ENCODE measurements around the gene PGAP2. TPM values are rescaled to one million over a fixed set of nuclear protein-coding genes. Genes with fewer than 3 reads are reported as not detected.
A peak's percentile ranks its signal among the peaks of the same experiment; 100 is the strongest.
"Not testable (repeated sequence)": the region's sequence is repeated elsewhere in the genome, so short reads cannot be mapped to it uniquely, and the experiment has no call there.

The PGAP2 gene
- total and polyA plus RNA-seq, 2 experiments from 2014 or later = 39.3 to 43.2 TPM

- H3K4me2 ChIP-seq; H3K4me3 Mint-ChIP-seq; H3K9me3 Mint-ChIP-seq; H3K9me2 ChIP-seq (ENCODE audit: insufficient read depth); H3F3A ChIP-seq (replicated peaks; ENCODE audit: low read depth); H3K27me3 ChIP-seq (ENCODE audit: insufficient read depth); ATAC-seq; DNase-seq (ENCODE audit: low spot score); H3K79me2 ChIP-seq (replicated peaks; ENCODE audit: insufficient read depth); H4K20me1 ChIP-seq (replicated peaks; ENCODE audit: insufficient read depth); H3K27me3 Mint-ChIP-seq (ENCODE audit: insufficient read depth, low read depth, poor library complexity); H3K4me3 ChIP-seq; H3K4me1 ChIP-seq (ENCODE audit: insufficient read depth); H3K27ac ChIP-seq (ENCODE audit: low read depth); H3K4me1 Mint-ChIP-seq; H2AFZ ChIP-seq: not testable (repeated sequence)
- peaks cover 85% of the 10 kb centered on the region for H3K36me3 ChIP-seq (ENCODE audit: insufficient read depth)
- peak overlapping the region; percentile 52; the same call in 1 of the 2 replicates for H3K27ac Mint-ChIP-seq
- peaks cover 93% of the 10 kb centered on the region for H3K36me3 Mint-ChIP-seq (ENCODE audit: low read depth)
Measured at GRCh38 chr11:3766836-3767235, 41.5 kb upstream of the PGAP2 start.

- no peaks in the 10 kb centered on the region for H3K9me2 ChIP-seq (ENCODE audit: insufficient read depth)
- H3K4me3 ChIP-seq = no peak overlapping the region
- peaks cover 93% of the 10 kb centered on the region for H3K36me3 Mint-ChIP-seq (ENCODE audit: low read depth)
- H4K20me1 ChIP-seq (replicated peaks; ENCODE audit: insufficient read depth) = peaks cover 8% of the 10 kb centered on the region
- H3K27ac ChIP-seq (ENCODE audit: low read depth) = no peak overlapping the region
- H3F3A ChIP-seq (replicated peaks; ENCODE audit: low read depth) = 0 out of 2 replicates have a peak, but pooled peaks cover 9% of the 10 kb centered on the region
- peaks cover 3% of the 10 kb centered on the region; the same call in 1 of the 2 replicates for H3K79me2 ChIP-seq (replicated peaks; ENCODE audit: insufficient read depth)
- no peak for DNase-seq (ENCODE audit: low spot score)
- TF ChIP-seq POLR2AphosphoS5 (IDR thresholded peaks at IDR 0.05; ENCODE audit: low read depth) = no peak
- TF ChIP-seq EZH2phosphoT487 (IDR thresholded peaks at IDR 0.05; ENCODE audit: unreplicated experiment) = no peak
- no peak for ATAC-seq
- H3K36me3 ChIP-seq (ENCODE audit: insufficient read depth) = peaks cover 83% of the 10 kb centered on the region
- no peak overlapping the region for H3K27ac Mint-ChIP-seq
- no peaks in the 10 kb centered on the region for H3K9me3 Mint-ChIP-seq
- H3K4me1 ChIP-seq (ENCODE audit: insufficient read depth) = no peaks in the 10 kb centered on the region
- H3K27me3 ChIP-seq (ENCODE audit: insufficient read depth) = no peaks in the 10 kb centered on the region
- no peaks in the 10 kb centered on the region for H3K27me3 Mint-ChIP-seq (ENCODE audit: insufficient read depth, low read depth, poor library complexity)
- no peak overlapping the region for H2AFZ ChIP-seq
- no peak overlapping the region for H3K4me3 Mint-ChIP-seq
- H3K4me2 ChIP-seq = no peak overlapping the region
- H3K4me1 Mint-ChIP-seq = no peaks in the 10 kb centered on the region
Measured at GRCh38 chr11:3767536-3767935, 40.8 kb upstream of the PGAP2 start.

- peaks cover 83% of the 10 kb centered on the region for H3K36me3 Mint-ChIP-seq (ENCODE audit: low read depth)
- H3K27me3 Mint-ChIP-seq (ENCODE audit: insufficient read depth, low read depth, poor library complexity) = no peaks in the 10 kb centered on the region
- DNase-seq (ENCODE audit: low spot score) (no peak), ATAC-seq (no peak)
- H3K27ac Mint-ChIP-seq = no peak overlapping the region
- Histone ChIP-seq H3K4me1 (ENCODE audit: insufficient read depth) (no peaks in the 10 kb centered on the region), H3K79me2 (replicated peaks; ENCODE audit: insufficient read depth) (peaks cover 14% of the 10 kb centered on the region), H3K27ac (ENCODE audit: low read depth) (no peak overlapping the region), H3K4me2 (no peak overlapping the region), H2AFZ (no peak overlapping the region), H3K36me3 (ENCODE audit: insufficient read depth) (peaks cover 80% of the 10 kb centered on the region), H3K4me3 (no peak overlapping the region), H3K9me2 (ENCODE audit: insufficient read depth) (no peaks in the 10 kb centered on the region), H3K27me3 (ENCODE audit: insufficient read depth) (no peaks in the 10 kb centered on the region), H4K20me1 (replicated peaks; ENCODE audit: insufficient read depth) (peaks cover 18% of the 10 kb centered on the region), H3F3A (replicated peaks; ENCODE audit: low read depth) (peaks cover 9% of the 10 kb centered on the region; the same call in 1 of the 2 replicates)
- no peaks in the 10 kb centered on the region for H3K9me3 Mint-ChIP-seq
- H3K4me1 Mint-ChIP-seq = no peaks in the 10 kb centered on the region
- TF ChIP-seq EZH2phosphoT487 (IDR thresholded peaks at IDR 0.05; ENCODE audit: unreplicated experiment) = no peak
- H3K4me3 Mint-ChIP-seq = no peak overlapping the region
Measured at GRCh38 chr11:3773180-3773579, 35.2 kb upstream of the PGAP2 start.

GRCh38 chr11:3775736-3776406, 32.5 kb upstream of the PGAP2 start:
- no peak overlapping the region for H3K4me2 ChIP-seq
- H3K4me1 Mint-ChIP-seq = no peaks in the 10 kb centered on the region

More at GRCh38 chr11:3775736-3776406, 32.5 kb upstream of the PGAP2 start:
- no peak overlapping the region for H3K4me3 ChIP-seq
- Mint-ChIP-seq H3K4me3 (no peak overlapping the region), H3K9me3 (no peaks in the 10 kb centered on the region), H3K36me3 (ENCODE audit: low read depth) (peaks cover 83% of the 10 kb centered on the region), H3K27me3 (ENCODE audit: insufficient read depth, low read depth, poor library complexity) (no peaks in the 10 kb centered on the region), H3K27ac (no peak overlapping the region)
- no peak overlapping the region for H2AFZ ChIP-seq
- H3K4me1 ChIP-seq (ENCODE audit: insufficient read depth) = no peaks in the 10 kb centered on the region
- no peaks in the 10 kb centered on the region for H3K9me2 ChIP-seq (ENCODE audit: insufficient read depth)
- H3K36me3 ChIP-seq (ENCODE audit: insufficient read depth) = peaks cover 84% of the 10 kb centered on the region
- H3K27ac ChIP-seq (ENCODE audit: low read depth) = no peak overlapping the region
- H3K79me2 ChIP-seq (replicated peaks; ENCODE audit: insufficient read depth) = peaks cover 27% of the 10 kb centered on the region
- H3F3A ChIP-seq (replicated peaks; ENCODE audit: low read depth) = peaks cover 8% of the 10 kb centered on the region
- no peaks in the 10 kb centered on the region for H3K27me3 ChIP-seq (ENCODE audit: insufficient read depth)
- H4K20me1 ChIP-seq (replicated peaks; ENCODE audit: insufficient read depth) = peaks cover 24% of the 10 kb centered on the region
- DNase-seq (ENCODE audit: low spot score) = no peak
- ATAC-seq = no peak
- TF ChIP-seq EZH2phosphoT487 (IDR thresholded peaks at IDR 0.05; ENCODE audit: unreplicated experiment) = no peak
- peak in 1 of 2 experiments; percentile 23; a peak in 1 of 4 replicates for TF ChIP-seq CTCF (conservative IDR thresholded peaks at IDR 0.05; ENCODE audit: low read depth in 2 of 2)
